ENCODE measurements around the gene EHMT1.

The EHMT1 gene

GRCh38 chr9:137764981-137765380 is 146.2 kb downstream of the EHMT1 start:
- TF ChIP-seq, protein P1, sequence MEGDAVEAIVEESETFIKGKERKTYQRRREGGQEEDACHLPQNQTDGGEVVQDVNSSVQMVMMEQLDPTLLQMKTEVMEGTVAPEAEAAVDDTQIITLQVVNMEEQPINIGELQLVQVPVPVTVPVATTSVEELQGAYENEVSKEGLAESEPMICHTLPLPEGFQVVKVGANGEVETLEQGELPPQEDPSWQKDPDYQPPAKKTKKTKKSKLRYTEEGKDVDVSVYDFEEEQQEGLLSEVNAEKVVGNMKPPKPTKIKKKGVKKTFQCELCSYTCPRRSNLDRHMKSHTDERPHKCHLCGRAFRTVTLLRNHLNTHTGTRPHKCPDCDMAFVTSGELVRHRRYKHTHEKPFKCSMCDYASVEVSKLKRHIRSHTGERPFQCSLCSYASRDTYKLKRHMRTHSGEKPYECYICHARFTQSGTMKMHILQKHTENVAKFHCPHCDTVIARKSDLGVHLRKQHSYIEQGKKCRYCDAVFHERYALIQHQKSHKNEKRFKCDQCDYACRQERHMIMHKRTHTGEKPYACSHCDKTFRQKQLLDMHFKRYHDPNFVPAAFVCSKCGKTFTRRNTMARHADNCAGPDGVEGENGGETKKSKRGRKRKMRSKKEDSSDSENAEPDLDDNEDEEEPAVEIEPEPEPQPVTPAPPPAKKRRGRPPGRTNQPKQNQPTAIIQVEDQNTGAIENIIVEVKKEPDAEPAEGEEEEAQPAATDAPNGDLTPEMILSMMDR (conservative IDR thresholded peaks at IDR 0.05; ENCODE audit: low read depth, low read length), result no peak
- Histone ChIP-seq H3K27ac (no peak overlapping the region), H3K79me2 (ENCODE audit: insufficient read depth, low read depth) (no peaks in the 10 kb centered on the region), H3K4me2 (no peak overlapping the region), H3K9ac (no peak overlapping the region), H4K20me1 (ENCODE audit: insufficient read depth) (no peaks in the 10 kb centered on the region), H2AFZ (ENCODE audit: low read depth) (no peak overlapping the region), H3K4me1 (ENCODE audit: low read depth, poor library complexity, severe bottlenecking) (peaks cover 12% of the 10 kb centered on the region), H3K4me3 (IDR thresholded peaks at IDR 0.05; ENCODE audit: insufficient read depth, low read depth, low read length) (no peak overlapping the region), H3K27me3 (ENCODE audit: insufficient read depth, low read depth) (no peaks in the 10 kb centered on the region), H3K36me3 (ENCODE audit: insufficient read depth) (peaks cover 5% of the 10 kb centered on the region; the same call in 1 of the 2 replicates)

GRCh38 chr9:137765536-137765935 is 146.7 kb downstream of the EHMT1 start:
- peaks cover 10% of the 10 kb centered on the region for H3K4me1 ChIP-seq (ENCODE audit: low read depth, poor library complexity, severe bottlenecking)
- no peaks in the 10 kb centered on the region for H4K20me1 ChIP-seq (ENCODE audit: insufficient read depth)
- no peak overlapping the region for H3K4me3 ChIP-seq (IDR thresholded peaks at IDR 0.05; ENCODE audit: insufficient read depth, low read depth, low read length)
- H3K36me3 ChIP-seq (ENCODE audit: insufficient read depth), result peaks cover 5% of the 10 kb centered on the region; the same call in 1 of the 2 replicates
- no peak overlapping the region for H3K9ac ChIP-seq
- no peaks in the 10 kb centered on the region for H3K79me2 ChIP-seq (ENCODE audit: insufficient read depth, low read depth)
- H3K27ac ChIP-seq, result no peak overlapping the region
- no peak overlapping the region for H3K4me2 ChIP-seq
- H2AFZ ChIP-seq (ENCODE audit: low read depth), result no peak overlapping the region
- TF ChIP-seq, protein P1 (conservative IDR thresholded peaks at IDR 0.05; ENCODE audit: low read depth, low read length), result no peak
- H3K27me3 ChIP-seq (ENCODE audit: insufficient read depth, low read depth), result no peaks in the 10 kb centered on the region

- Histone ChIP-seq H4K20me1 (ENCODE audit: insufficient read depth) (no peaks in the 10 kb centered on the region), H3K4me2 (no peak overlapping the region), H3K36me3 (ENCODE audit: insufficient read depth) (no peaks in the 10 kb centered on the region)
Observed at GRCh38 chr9:137771580-137771979, 152.8 kb downstream of the EHMT1 start.

DNA sequence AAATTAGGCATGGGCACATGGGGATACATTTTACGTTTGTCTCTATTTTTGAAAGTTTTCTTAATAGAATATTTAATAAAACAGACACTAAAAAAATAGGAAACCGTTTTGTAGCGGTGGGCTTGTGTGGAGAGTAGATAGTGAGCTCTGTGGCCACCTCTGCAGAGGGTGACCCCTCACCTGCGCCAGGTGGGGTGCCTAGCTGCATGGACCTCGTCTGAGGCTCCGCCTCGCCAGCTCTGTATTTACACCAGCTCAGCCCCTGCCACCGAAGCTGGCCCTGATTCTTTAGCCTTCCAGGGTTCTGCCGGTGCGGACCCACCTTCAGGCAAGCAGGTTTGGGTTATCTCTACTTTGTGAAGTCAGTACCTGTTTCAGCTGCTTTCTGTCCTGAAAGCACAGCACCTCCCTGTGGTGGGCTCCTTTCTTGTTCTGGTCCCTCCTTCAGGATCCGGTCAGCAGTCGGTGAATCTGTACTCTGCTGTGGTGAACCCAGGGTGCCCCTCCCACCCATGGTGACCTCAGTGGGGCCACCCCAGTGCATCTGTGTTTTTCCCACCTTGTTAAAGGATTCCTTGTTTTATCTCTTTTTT is 153.6 kb downstream of the EHMT1 start:
- H3K79me2 ChIP-seq (ENCODE audit: insufficient read depth, low read depth), result no peaks in the 10 kb centered on the region
- no peak overlapping the region for H3K4me2 ChIP-seq
- H3K4me1 ChIP-seq (ENCODE audit: low read depth, poor library complexity, severe bottlenecking), result no peaks in the 10 kb centered on the region
- H4K20me1 ChIP-seq (ENCODE audit: insufficient read depth), result no peaks in the 10 kb centered on the region
- H3K27me3 ChIP-seq (ENCODE audit: insufficient read depth, low read depth), result no peaks in the 10 kb centered on the region
- no peak overlapping the region for H3K4me3 ChIP-seq (IDR thresholded peaks at IDR 0.05; ENCODE audit: insufficient read depth, low read depth, low read length)
- H3K36me3 ChIP-seq (ENCODE audit: insufficient read depth), result peaks cover 5% of the 10 kb centered on the region; the same call in 1 of the 2 replicates
- H3K9ac ChIP-seq, result no peak overlapping the region
- H2AFZ ChIP-seq (ENCODE audit: low read depth), result no peak overlapping the region
- no peak overlapping the region for H3K27ac ChIP-seq
- TF ChIP-seq, protein P1 (conservative IDR thresholded peaks at IDR 0.05; ENCODE audit: low read depth, low read length), result no peak

More at GRCh38 chr9:137771580-137771979, 152.8 kb downstream of the EHMT1 start:
- no peak overlapping the region for H3K27ac ChIP-seq
- no peak overlapping the region for H3K9ac ChIP-seq
- no peak overlapping the region for H2AFZ ChIP-seq (ENCODE audit: low read depth)
- H3K79me2 ChIP-seq (ENCODE audit: insufficient read depth, low read depth), result no peaks in the 10 kb centered on the region
- H3K4me1 ChIP-seq (ENCODE audit: low read depth, poor library complexity, severe bottlenecking), result no peaks in the 10 kb centered on the region
- no peak overlapping the region for H3K4me3 ChIP-seq (IDR thresholded peaks at IDR 0.05; ENCODE audit: insufficient read depth, low read depth, low read length)
- TF ChIP-seq, protein P1 (conservative IDR thresholded peaks at IDR 0.05; ENCODE audit: low read depth, low read length), result no peak
- no peaks in the 10 kb centered on the region for H3K27me3 ChIP-seq (ENCODE audit: insufficient read depth, low read depth)

Data from KMS-11 (cell line).